ENCODE data around the gene KSR1.

Gene KSR1

GRCh38 chr17:27549251-27549893 lies 93.1 kb downstream of the KSR1 start:
- no peak for DNase-seq (ENCODE audit: low read depth, low spot score)

- DNase-seq (ENCODE audit: low read depth, low spot score) = no peak
These were observed 94.2 kb downstream of the KSR1 start for GRCh38 chr17:27550291-27550930.

GRCh38 chr17:27550974-27551505 lies 94.8 kb downstream of the KSR1 start:
- DNase-seq (ENCODE audit: low read depth, low spot score) = no peak

GRCh38 chr17:27551701-27552248 lies 95.5 kb downstream of the KSR1 start:
- DNase-seq (ENCODE audit: low read depth, low spot score) = no peak

- no peak for DNase-seq (ENCODE audit: low read depth, low spot score)
These were observed 96.1 kb downstream of the KSR1 start for GRCh38 chr17:27552276-27552732.

- no peak for DNase-seq (ENCODE audit: low read depth, low spot score)
These were observed 96.8 kb downstream of the KSR1 start for GRCh38 chr17:27553019-27553511.

GRCh38 chr17:27554152-27554551 lies 97.9 kb downstream of the KSR1 start:
- DNase-seq (ENCODE audit: low read depth, low spot score) = no peak

GRCh38 chr17:27554911-27555310 lies 98.7 kb downstream of the KSR1 start:
- no peak for DNase-seq (ENCODE audit: low read depth, low spot score)

GRCh38 chr17:27555339-27555738 lies 99.1 kb downstream of the KSR1 start:
- no peak for DNase-seq (ENCODE audit: low read depth, low spot score)

- DNase-seq (ENCODE audit: low read depth, low spot score) = no peak
These were observed 102.1 kb downstream of the KSR1 start for GRCh38 chr17:27558341-27558740.

- no peak for DNase-seq (ENCODE audit: low read depth, low spot score)
These were observed 102.7 kb downstream of the KSR1 start for GRCh38 chr17:27558842-27559505.

- peak; percentile 66 for DNase-seq (ENCODE audit: low read depth, low spot score)
These were observed 103.5 kb downstream of the KSR1 start for GRCh38 chr17:27559506-27560481.

- DNase-seq (ENCODE audit: low read depth, low spot score) = no peak
These were observed 104.4 kb downstream of the KSR1 start for GRCh38 chr17:27560668-27561067.

GRCh38 chr17:27562777-27563455 lies 106.7 kb downstream of the KSR1 start:
- DNase-seq (ENCODE audit: low read depth, low spot score) = no peak

GRCh38 chr17:27563532-27563931 lies 107.3 kb downstream of the KSR1 start:
- DNase-seq (ENCODE audit: low read depth, low spot score) = no peak

GRCh38 chr17:27564463-27564862 lies 108.2 kb downstream of the KSR1 start:
- no peak for DNase-seq (ENCODE audit: low read depth, low spot score)

GRCh38 chr17:27565874-27566670 lies 109.8 kb downstream of the KSR1 start:
- DNase-seq (ENCODE audit: low read depth, low spot score) = peak; percentile 72

- DNase-seq (ENCODE audit: low read depth, low spot score) = no peak
These were observed 110.7 kb downstream of the KSR1 start for GRCh38 chr17:27566671-27567562.

GRCh38 chr17:27567563-27567859 lies 111.3 kb downstream of the KSR1 start:
- DNase-seq (ENCODE audit: low read depth, low spot score) = no peak
